ENCODE measurements around the gene DMRTA1.
A peak's percentile ranks its signal among the peaks of the same experiment; 100 is the strongest.
"Not testable (repeated sequence)": the region's sequence is repeated elsewhere in the genome, so short reads cannot be mapped to it uniquely, and the experiment has no call there.

Gene DMRTA1

GRCh38 chr9:22446589-22446949 is at the start of gene DMRTA1:
Gene DMRTA1 (plus strand): TSS chr9:22446824. CDS start chr9:22447066, 242 bp downstream.
- DNase-seq, result no peak

GRCh38 chr9:22401671-22402070 is 45.0 kb upstream of the DMRTA1 start:
- DNase-seq, result no peak

GRCh38 chr9:22405869-22406659 is 40.6 kb upstream of the DMRTA1 start:
- DNase-seq, result no peak

- DNase-seq, result no peak
These were observed 32.7 kb upstream of the DMRTA1 start for GRCh38 chr9:22413884-22414283.

GRCh38 chr9:22415941-22416691 is 30.5 kb upstream of the DMRTA1 start:
- DNase-seq, result no peak

GRCh38 chr9:22416692-22417060 is 29.9 kb upstream of the DMRTA1 start:
- no peak for DNase-seq

GRCh38 chr9:22423566-22423965 is 23.1 kb upstream of the DMRTA1 start:
- DNase-seq, result no peak

- DNase-seq, result no peak
These were observed 22.0 kb upstream of the DMRTA1 start for GRCh38 chr9:22424616-22425015.

- DNase-seq, result no peak
These were observed 21.1 kb upstream of the DMRTA1 start for GRCh38 chr9:22425551-22425950.

- no peak for DNase-seq
These were observed 19.3 kb upstream of the DMRTA1 start for GRCh38 chr9:22427226-22427880.

- DNase-seq, result no peak
These were observed 12.9 kb upstream of the DMRTA1 start for GRCh38 chr9:22433691-22434090.

GRCh38 chr9:22435252-22435651 is 11.4 kb upstream of the DMRTA1 start:
- DNase-seq, result not testable (repeated sequence)

- DNase-seq, result not testable (repeated sequence)
These were observed 9.1 kb upstream of the DMRTA1 start for GRCh38 chr9:22437461-22438067.

- DNase-seq, result no peak
These were observed 5.8 kb upstream of the DMRTA1 start for GRCh38 chr9:22440841-22441240.

- peak; percentile 38 for DNase-seq
These were observed 460 bp downstream of the DMRTA1 start for GRCh38 chr9:22446950-22447617.

- DNase-seq, result no peak
These were observed 1.1 kb downstream of the DMRTA1 start for GRCh38 chr9:22447618-22448305.

GRCh38 chr9:22449719-22450118 is 3.1 kb downstream of the DMRTA1 start:
- no peak for DNase-seq

- DNase-seq, result peak; percentile 55
These were observed 5.9 kb downstream of the DMRTA1 start for GRCh38 chr9:22452415-22453010.

GRCh38 chr9:22454016-22454415 is 7.4 kb downstream of the DMRTA1 start:
- no peak for DNase-seq

GRCh38 chr9:22455181-22455580 is 8.6 kb downstream of the DMRTA1 start:
- no peak for DNase-seq

- no peak for DNase-seq
These were observed 10.8 kb downstream of the DMRTA1 start for GRCh38 chr9:22457448-22457847.

- no peak for DNase-seq
These were observed 16.6 kb downstream of the DMRTA1 start for GRCh38 chr9:22463205-22463604.
